NCI-H146 (cell line): ENCODE data around the gene PTPRH.
A peak's percentile ranks its signal among the peaks of the same experiment; 100 is the strongest.
"Not testable (repeated sequence)": the region's sequence is repeated elsewhere in the genome, so short reads cannot be mapped to it uniquely, and the experiment has no call there.

Source experiments
- DNase-seq: peaks from one replicate; lab custom pipeline; 2025; lab: John Stamatoyannopoulos, UW

The PTPRH gene

GRCh38 chr19:55224679-55225414 is 15.5 kb upstream of the PTPRH start:
- not testable (repeated sequence) for DNase-seq

- DNase-seq, result no peak
These were observed 14.9 kb upstream of the PTPRH start for GRCh38 chr19:55224038-55224665.

DNA sequence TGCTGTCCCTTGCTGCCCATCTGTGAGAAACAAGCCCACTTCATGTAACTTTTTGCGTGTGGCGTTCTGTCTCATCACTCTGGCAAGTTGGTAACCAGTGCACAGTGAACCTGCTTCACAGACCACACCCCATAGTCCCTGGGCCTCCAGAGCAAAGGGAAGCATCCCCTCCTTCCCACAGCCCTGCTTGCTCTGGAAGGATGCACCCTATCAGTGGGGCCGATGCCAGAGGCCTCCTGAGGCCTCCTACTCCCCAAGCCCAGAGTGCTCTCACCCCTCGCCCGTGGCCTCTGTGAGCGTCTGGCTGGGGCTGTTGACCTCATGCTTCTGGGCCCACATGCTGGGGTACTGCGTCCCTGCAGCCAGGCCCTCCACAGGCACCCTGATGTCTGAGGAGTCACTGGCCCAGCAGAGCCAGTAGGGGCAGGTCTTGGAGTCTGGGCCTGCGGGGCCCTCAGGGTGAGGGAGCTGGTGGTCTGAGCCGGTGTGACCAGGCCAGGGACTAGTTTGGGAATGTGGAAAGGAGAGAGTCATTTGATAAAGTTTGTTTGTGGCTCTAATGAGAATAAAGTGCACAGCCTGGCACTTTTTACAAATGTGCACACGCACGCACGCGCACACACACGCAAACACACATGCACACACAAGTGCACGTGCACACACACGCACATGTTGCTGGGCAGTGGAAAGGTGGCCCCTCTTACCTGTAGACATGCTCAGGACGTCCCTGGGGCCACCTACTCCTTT is 14.2 kb upstream of the PTPRH start:
- DNase-seq, result no peak

DNA sequence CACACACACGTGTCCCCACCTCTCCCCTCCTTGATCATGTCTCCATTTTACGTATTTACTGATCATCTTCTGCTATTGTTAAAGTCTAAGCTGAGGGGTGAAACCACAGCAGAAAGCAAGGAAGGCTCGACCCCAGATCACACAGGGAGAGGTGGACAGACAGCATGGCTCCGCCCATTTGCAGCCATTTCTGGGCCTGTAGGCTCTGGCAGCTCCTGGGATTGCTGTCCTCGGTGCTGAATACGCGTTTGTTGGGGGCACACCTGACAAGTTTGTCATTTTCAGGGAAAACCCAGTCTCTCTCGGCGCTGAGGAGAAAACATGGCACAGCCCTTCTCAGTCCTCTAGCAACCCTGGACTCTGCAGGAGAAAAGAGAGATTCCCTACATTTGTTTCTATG is 11.2 kb upstream of the PTPRH start:
- no peak for DNase-seq

DNA sequence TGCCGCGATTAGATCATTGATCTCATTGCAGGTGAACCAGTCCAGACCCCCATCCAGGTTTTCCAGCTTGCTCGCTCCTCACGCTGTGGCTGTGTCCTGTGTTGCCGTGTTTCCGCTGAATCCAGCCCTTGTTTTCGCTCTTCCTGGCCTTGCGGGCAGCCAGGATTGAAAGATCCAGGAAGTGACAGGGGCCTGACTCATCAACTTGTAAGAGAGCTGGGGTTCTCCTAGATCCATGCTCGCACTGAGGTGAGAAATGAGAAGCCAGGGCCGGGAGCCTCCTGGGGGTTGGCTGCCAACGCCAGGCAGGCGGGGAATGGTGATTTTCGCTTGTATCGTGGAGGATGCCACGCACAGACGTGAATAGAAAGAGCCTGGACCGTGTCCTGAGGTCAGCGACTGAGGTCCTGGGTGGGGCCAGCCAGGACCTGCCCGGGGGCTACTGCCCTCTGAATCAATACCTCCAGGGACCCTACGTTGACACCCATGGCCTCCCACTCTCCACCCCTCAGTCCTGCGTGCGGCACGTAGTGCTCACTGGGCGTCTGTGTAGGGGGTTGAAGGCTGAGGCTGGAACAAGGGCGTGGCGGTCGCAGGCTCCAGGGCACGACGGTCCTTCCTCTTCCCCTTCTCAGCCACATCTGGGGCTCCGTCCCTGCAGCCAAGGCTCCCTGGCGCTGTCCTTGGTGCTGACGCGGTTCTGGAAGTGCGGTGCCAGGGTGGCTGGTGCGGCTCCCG is 7.3 kb upstream of the PTPRH start:
- DNase-seq, result peak; percentile 98

DNA sequence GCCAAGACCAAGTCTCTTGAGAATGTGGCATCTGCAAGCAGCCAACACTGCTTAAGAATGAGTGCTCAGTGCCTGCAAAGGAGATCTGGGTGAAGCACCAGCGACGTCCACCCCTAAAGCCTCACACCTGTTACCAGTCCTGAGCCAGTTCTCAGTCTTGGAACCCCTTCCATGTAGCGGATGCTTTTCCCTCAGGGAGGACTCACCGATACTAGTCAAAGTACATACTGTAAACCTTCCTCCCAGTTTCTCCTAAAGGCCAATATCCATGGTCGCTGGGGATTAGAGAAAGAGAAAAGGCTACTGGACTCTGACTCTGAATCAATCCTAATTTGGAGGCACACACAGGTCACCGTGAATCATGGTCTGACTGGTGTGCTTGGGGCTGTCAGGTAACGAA is 4.2 kb upstream of the PTPRH start:
- DNase-seq, result no peak

DNA sequence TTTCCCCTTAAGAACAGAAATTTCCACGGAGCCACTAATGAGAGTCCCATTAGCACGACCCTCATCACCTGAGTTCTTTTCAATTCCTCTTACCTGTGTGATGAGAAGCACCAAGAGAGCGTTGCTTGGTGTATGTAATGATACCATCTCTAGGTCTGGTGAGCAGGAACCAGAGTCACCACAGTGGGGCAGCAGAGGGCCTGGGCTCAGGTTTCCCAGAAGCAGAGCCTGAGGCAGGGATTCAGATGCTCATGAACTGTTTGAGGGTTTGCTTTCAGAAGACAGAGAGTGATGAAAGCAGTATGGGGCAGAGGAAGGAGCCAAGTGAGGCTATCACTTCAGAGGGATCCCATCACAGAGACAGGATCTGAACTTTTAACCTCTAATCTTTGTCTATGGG is 3.1 kb upstream of the PTPRH start:
- no peak for DNase-seq

GRCh38 chr19:55209693-55210472 is 582 bp upstream of the PTPRH start:
- DNase-seq, result peak; percentile 76

DNA sequence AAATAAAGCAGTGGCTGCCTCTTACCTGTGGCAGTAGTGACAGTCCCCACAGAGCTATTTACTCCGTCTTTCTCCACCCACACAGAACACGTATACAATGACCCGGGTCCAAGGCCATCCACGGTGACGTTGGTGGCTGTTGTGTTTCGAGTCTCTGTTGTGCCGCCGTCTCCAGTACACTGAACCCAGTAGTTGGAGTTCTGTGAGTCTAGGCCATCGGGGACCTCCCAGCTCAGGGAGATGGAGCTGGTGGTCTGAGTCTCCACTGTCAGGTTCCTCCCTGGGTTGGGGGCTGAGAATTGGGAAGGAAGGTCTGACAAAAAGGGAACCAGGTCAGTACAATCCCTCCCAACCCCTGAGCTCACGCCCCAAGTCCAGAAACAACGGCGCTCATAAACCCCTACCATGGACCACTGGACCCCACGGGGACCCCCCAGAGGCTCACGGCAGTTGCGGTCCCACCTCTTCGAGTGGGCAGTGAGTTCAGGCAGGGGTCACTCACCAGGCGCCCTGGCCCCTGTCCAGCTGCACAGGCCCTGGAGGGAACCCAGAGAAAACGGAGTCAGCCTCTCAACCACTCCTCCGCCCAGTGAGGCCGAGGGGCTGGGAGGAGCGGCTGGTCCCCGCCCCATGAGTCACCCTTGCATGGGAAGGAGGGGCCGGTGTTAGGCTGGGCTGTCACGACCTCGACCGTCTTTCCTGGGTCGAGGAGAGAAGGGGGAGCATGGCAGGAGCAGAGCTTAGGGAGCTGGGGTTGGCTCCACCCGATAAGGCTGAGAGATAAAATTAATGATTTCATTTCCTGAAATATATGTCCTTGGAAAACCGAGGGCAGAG is 2.4 kb downstream of the PTPRH start:
- peak; percentile 71 for DNase-seq

- DNase-seq, result not testable (repeated sequence)
These were observed 7.1 kb downstream of the PTPRH start for GRCh38 chr19:55202199-55202598.

- DNase-seq, result no peak
These were observed 9.6 kb downstream of the PTPRH start for GRCh38 chr19:55199620-55200204.

- DNase-seq, result no peak
These were observed 10.7 kb downstream of the PTPRH start for GRCh38 chr19:55198651-55199050.

DNA sequence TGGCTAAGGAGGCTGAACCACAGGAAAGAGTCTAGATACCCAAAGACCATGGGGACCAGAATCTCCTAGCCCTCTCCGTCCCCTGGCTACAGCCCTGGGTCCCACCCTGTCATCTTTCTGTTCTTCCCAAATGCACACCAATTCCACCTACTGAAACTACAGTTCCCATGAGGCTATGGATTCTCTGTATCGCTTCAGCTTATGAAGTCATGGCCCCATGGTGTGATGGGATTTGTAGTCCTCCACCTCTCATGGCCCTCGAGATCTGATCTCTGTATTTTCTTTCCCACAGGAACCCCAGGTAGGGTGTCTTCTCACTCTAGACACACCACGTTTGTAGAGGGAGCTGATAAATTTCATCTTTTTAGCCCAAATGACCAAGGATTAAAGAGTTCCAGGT is 11.8 kb downstream of the PTPRH start:
- DNase-seq, result no peak

DNA sequence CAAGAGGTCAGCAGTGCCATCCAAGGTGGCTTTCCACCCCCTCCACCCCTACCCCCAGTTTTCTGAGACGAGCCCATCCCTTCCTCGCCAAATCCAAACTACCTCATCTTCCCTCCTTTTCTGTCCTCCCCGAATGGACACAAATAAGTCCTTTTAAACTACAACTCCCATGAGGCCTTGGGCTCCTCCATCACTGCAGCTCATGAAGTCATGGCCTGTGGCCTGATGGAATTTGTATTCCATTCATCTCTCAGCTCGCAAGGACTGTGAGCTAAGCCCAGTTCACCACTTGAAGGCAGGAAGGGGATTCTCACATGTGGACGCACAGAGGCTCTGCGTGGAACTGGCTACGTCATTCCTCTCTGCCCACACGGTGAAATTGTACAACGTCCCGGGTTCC is 12.5 kb downstream of the PTPRH start:
- no peak for DNase-seq

DNA sequence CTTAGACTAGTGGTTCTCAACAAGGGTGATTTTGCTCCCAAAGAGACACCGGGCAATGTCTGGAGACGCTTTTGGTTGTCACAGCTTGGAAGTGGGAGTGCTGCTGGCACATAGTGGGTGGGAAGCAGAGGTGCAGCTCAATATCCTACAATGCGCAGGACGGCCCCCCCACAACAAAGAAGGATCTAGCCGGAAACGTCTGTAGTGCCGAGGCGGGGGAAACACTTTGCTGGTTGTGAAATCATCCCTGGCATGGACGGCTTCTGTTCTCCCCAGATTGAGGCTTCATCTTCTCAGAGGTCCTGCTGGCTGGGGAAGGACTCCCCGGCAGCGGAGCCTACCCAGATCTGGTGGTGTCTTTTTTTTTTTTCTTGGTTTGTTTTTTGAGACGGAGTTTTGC is 15.8 kb downstream of the PTPRH start:
- no peak for DNase-seq

GRCh38 chr19:55189403-55189835 is 19.9 kb downstream of the PTPRH start:
- no peak for DNase-seq

DNA sequence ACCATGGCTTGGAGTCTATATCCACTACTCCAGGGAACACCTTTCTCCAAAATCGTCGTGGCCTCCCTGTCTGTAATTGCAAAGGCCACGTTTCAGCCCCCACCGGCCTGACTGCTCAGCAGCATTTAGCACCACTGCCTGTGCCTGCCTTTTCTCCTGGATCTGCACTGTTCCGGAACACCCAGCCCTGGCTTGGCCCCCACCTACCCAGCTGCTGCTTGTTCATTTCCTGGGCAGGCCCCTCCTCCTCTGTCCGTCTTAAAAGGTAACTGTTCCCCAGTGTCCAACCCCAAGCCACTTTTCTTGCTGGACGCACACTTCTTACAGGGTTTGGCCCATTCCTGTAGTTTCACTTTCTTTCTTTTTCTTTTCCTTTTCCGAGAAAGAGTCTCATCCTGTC is 20.7 kb downstream of the PTPRH start:
- DNase-seq, result no peak

GRCh38 chr19:55186080-55186479 is 23.2 kb downstream of the PTPRH start:
- DNase-seq, result no peak

DNA sequence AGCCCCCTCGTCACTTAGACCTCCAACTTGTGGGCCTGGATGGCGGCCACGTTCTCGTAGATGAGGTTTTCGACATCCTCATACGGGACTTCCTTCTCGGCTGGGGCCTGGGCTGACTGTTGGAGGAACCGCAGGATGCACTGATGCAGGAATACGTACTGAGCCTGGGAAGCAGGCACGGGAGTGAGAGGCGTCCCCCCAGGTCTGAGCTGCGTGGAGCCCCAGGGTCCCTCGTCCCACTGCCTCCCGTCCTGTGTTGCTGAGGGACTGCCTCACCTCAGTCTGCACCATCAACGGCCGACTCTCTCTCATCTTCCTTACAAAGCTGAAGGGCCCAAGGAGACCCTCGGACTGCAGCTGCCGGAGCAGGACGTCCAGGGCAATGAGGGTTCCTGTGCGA is 27.6 kb downstream of the PTPRH start:
- no peak for DNase-seq
